Lower leg skin (tissue), 3 donors: Measurements from ENCODE around the gene BCAR3.

Experiments
- POLR2A ChIP-seq, 2 donors: fragments of 450-650 bp; IDR thresholded peaks; one replicate each; pipeline ENCODE4 v1.6.1; 2016 to 2017; ENCODE audit warnings: antibody characterized with exemption in 2 of 2, mild to moderate bottlenecking in 1 of 2, moderate library complexity in 1 of 2
- TF ChIP-seq, protein P1 (sequence below), 3 donors: fragments of 450-650 bp; IDR thresholded peaks; one replicate each; pipeline ENCODE4 v1.5.1; 2016; ENCODE audit warnings: antibody characterized with exemption in 3 of 3, mild to moderate bottlenecking in 3 of 3, moderate library complexity in 2 of 3

DNA sequence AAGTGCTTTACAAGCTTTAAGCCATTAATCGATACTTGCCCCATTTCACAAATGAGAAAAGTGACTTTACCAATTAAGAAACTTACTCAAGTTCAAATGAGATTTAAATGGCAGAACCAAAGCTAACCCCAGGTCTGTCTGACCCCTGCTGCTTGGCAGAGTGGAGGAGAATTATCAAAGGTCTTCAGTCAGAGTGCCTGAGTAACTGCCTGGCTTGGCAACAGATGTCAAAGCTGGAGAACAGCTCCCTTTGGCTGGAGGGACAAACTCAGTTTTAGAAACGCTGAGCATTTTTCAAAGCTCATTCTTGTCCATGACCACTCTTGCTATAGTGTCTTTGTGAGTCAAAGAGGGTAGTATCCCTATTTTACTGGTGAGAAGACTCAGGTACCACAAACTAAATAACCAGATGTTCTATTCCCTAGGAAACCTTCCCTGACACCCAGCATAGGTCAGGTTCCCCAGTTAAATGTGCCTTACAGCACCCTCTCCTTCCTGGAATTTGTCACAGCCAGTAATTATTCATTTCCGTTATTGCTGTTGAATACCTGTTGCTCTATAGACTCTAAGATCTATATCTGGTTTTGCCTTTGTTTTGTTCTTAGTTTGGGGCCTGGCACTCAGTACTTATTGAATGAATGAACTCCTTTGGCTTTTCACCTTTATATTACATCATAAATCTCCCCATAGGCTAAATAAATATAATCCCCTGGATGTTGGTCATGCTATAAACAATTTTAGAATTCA is 5.0 kb upstream of the BCAR3 start:
- TF ChIP-seq, protein P1, sequence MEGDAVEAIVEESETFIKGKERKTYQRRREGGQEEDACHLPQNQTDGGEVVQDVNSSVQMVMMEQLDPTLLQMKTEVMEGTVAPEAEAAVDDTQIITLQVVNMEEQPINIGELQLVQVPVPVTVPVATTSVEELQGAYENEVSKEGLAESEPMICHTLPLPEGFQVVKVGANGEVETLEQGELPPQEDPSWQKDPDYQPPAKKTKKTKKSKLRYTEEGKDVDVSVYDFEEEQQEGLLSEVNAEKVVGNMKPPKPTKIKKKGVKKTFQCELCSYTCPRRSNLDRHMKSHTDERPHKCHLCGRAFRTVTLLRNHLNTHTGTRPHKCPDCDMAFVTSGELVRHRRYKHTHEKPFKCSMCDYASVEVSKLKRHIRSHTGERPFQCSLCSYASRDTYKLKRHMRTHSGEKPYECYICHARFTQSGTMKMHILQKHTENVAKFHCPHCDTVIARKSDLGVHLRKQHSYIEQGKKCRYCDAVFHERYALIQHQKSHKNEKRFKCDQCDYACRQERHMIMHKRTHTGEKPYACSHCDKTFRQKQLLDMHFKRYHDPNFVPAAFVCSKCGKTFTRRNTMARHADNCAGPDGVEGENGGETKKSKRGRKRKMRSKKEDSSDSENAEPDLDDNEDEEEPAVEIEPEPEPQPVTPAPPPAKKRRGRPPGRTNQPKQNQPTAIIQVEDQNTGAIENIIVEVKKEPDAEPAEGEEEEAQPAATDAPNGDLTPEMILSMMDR (IDR thresholded peaks at IDR 0.05): no peak
- TF ChIP-seq POLR2A (IDR thresholded peaks at IDR 0.05): no peak
